Hippocampal formation (tissue), 2 donors: ENCODE results near the gene ULK4.

ENCODE experiments used
- DNase-seq, 2 donors: peaks; one replicate each; lab custom pipeline; 2025; lab: John Stamatoyannopoulos, UW

The ULK4 gene

DNA sequence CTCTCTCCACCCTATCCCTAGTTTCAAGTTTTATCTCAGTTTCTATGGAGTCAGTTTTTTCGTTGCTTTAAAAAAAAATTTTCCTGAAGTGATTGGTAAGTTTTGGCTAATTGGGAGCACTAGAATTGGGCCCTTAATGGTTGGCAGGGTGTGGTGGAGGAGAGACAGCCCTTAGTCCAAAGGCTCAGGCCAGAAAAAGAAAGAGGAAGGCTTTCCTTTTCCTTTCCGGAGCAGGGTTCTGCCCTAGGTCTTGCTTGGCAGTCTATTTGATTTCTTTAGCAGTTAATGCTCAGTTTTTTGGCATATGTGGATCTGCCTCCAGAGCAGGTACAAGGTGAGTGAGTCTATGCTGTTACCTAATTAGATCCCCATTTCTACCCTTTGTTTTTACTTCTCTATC lies 739.9 kb downstream of the ULK4 start:
- no peak for DNase-seq

DNA sequence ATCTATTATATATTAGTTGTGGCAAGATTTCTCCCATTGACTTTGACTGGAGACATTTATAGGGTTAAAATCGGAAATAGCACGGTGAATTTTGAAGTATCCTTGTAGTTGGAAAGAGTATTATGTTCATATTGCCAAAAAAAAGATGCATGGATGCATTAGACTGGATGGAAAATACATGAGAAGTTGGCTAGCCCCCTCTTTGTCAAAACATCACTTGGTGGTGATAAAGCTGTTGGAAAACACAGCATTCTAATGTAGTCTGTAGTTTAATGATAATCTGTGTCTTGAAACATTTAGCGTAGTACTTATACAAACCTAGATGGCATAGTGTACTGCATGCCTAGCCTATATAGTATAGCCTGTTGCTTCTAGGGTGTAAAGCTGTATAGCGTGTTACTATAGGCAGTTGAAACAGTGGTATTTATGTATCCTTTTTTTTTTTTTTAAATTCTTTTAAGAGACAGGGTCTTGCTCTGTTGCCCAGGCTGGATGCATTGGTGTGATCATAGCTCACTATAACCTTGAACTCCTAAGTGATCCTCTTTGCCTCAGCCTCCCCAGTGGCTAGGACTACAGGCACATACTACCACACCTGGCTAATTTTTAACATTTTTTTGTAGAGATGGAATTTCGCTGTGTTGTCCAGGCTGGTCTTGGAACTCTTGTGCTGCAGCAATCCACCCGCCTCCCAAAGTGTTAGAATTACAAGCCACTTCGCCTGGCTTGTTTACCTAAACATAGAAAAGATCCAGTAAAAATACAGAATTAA lies 740.8 kb downstream of the ULK4 start:
- DNase-seq, result no peak

GRCh38 chr3:41219424-41219823 lies 742.5 kb downstream of the ULK4 start:
- no peak for DNase-seq

DNA sequence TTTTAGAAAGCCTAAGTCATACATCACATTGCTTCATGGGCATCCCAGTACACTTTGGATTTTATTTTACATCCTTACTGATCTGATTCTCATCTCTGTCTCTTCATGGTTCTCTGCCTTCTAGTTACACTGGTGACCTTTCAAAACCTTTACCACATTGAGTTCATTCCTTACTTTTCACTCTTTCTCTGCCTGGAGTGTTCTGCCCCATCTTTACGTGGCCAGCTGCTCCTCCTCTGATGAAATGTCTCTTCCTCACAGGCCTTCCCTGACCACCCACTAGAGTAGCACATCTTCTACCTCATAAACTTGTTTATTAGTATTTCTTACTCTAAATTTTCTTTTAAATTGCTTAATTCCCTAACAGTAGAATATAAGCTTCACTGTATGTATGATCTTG lies 744.9 kb downstream of the ULK4 start:
- no peak for DNase-seq

DNA sequence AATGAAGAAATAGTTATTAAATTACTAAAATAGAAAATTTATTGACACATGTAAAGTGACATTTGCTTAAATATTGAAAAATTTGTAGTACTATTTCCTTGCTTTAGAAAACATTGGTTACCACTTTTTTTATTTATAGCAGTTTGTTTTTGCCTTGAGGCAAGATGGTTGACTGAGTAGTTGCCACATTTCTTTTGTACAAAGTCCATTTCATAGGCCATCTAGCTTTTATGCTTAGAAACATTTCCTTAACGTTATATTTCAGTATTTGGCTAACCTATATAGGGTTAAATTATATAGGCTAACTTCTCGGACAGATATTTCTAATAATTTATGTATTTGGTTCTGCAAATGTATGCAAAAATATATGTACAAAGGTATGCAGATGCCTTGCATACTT lies 745.5 kb downstream of the ULK4 start:
- DNase-seq, result no peak

- no peak for DNase-seq
Observed at GRCh38 chr3:41213588-41213987, 748.3 kb downstream of the ULK4 start.

DNA sequence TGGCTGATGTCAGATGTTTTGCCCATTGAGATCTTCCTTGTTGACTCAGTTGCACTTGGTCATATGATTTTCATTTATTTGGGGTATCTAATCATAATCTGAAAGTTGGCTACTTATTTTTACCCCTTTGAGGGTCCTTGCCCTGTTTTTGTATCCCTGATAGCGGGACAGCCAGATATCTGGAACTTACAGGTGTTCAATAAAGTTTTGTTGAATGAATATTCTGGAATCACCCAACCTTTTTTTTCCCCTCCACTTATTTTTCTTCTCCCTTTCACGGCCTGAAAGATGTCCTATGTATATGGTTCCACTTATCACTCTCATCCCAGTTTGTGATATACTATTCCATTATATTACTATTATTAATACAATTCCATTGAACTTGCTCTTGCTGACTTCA lies 749.8 kb downstream of the ULK4 start:
- DNase-seq, result no peak

DNA sequence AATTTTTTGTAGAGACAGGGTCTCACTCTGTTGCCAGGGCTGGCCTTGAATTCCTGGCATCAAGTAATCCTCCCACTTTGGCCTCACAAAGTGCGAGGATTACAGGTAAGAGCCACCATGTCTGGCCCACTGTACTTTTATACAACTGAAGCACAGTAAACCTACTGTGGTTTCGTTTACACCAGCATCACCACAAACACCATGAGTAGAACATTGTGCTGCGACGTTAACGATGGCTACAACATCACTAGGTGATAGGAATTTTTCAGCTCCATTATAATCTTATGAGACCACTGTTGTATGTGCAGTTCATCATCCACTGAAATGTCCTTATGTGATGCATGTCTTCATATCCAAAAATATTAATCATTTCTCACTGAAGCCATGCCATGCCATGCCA lies 750.9 kb downstream of the ULK4 start:
- DNase-seq, result no peak

- DNase-seq, result no peak
Observed at GRCh38 chr3:41209646-41210045, 752.3 kb downstream of the ULK4 start.

GRCh38 chr3:41208507-41209220 lies 753.2 kb downstream of the ULK4 start:
- no peak for DNase-seq

- DNase-seq, result no peak
Observed at GRCh38 chr3:41207355-41207754, 754.5 kb downstream of the ULK4 start.

- no peak for DNase-seq
Observed at GRCh38 chr3:41205591-41205990, 756.3 kb downstream of the ULK4 start.

GRCh38 chr3:41204369-41204768 lies 757.5 kb downstream of the ULK4 start:
- DNase-seq, result no peak

DNA sequence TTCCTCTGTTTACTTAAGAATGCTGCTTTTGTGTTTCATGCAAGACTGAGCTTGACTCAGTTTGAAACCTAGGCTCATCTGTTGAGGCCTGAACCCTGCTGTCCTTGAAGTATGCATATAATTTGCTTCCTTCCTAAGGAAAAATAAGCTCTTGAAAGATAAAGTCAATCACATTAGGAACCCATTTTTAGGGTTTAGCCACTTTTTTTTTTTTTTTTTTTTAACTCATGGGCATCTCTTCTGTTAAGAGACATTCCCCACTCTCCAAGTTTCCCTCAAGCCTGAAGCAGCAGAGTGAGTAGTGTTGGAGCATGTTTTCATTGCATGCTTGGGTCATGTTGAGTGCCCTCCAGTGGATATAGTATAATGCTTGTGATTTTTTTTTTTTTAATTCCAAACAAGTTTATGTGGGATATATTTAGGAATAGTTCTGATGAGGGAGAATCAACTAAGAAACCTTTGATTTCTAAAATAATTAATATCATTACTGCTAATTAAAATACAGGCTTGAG lies 759.0 kb downstream of the ULK4 start:
- DNase-seq, result peak in 1 of 2 donors; percentile 41

GRCh38 chr3:41202075-41202833 lies 759.6 kb downstream of the ULK4 start:
- no peak for DNase-seq

- DNase-seq, result peak in 1 of 2 donors; percentile 69
Observed at GRCh38 chr3:41200669-41201021, 761.3 kb downstream of the ULK4 start.

GRCh38 chr3:41199866-41200668 lies 761.8 kb downstream of the ULK4 start:
- DNase-seq, result no peak

GRCh38 chr3:41198950-41199865 lies 762.7 kb downstream of the ULK4 start, which contains the start of gene CTNNB1:
Gene CTNNB1, plus strand, starts transcription at chr3:41199505. Its CDS starts 24,564 bp downstream, at chr3:41224069.
- peak; percentile 89 to 91 for DNase-seq

DNA sequence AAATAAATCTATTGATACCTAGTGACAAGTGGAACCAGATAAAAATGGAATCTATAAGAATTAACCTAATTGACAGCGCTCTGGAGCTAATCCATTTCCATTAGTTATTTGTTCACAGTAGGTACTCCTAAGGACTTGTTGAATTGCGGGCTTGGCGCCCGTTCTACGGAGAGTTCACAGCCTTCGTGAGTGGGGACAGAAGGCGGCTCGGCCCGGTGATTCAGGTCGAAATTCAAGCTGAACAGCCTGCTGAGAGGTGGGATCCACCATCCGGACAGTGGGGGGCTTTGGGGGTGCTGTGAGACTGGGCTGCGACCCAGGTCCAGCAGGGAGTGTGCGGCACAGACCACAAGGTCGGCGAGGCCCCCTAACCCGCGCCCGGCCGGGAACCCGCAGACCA lies 763.4 kb downstream of the ULK4 start:
- DNase-seq, result no peak

DNA sequence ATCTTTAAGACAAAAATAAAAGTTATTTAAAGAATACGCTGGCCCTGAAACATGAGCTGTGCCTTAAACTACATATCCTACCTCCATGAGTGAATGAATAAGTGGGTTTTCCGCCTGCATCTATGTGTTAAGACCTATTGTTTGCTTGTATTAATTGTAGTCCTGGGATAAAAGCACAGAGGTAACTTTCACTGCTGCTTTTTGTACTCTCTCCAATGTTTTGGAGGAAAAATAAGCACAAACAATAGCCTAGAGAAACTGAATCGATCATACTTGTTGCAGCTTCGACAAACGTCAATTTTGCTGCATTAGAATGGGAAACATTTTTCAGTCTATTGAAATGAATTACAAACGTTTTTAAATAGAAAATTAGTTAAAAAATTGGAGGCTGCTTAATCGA lies 763.9 kb downstream of the ULK4 start:
- no peak for DNase-seq
